GM21737 (cell line): ENCODE results near the gene NFYC.

Experiments
- ATAC-seq: cut with Tn5 transposase; IDR thresholded peaks from one replicate; pipeline ENCODE4 v1.9.1; 2021; ENCODE audit warnings: mild to moderate bottlenecking, moderate library complexity; ENCODE audit not compliant: unreplicated experiment

The NFYC gene

GRCh38 chr1:40777224-40777970, 85.9 kb downstream of the NFYC start:
- ATAC-seq: no peak

DNA sequence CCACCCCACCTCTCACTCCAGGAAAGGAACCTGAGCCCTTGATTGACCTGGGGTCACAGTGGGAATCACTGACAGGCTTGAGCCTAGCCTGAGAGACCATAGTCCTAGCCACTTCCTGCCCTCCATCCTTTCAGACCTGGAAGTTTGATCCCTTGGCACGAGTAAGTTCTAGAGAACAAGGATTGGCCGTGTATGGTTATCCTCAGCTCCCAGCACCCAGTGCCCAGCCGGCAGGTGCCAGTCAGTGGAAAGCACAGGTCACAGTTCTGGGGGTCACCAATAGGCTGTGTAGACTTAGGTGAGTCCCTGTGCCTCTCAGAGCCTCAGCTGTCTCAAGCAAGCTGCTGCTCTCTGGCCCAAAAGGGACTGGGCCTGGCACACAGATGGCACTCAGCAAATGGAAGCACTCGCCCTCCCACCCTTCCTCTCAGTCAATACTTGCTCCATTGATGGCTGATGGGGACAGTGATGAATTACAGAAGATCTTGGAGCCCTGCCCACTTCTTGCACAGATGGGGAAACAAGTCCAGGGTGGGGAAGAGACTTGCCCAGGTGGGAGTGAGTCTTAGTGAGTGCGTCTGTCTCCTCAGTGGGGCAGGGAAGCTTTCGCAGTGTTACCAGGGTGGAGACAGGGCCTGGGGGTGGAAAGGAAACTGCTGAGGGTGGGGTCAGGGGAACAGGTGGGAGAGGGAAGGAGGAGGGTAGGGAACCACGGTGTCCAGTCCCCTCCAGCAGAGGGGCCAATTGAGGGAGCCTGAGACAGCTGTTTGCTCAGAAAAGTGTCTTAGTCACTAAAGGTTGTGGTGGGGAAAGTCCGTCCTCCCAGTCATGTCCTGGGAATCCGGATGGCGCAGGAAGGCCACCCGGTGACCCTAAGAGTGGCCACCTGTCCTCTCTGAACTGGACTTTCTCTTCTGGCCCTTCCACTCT, 89.4 kb downstream of the NFYC start:
- no peak for ATAC-seq

- ATAC-seq: no peak
These were observed 90.1 kb downstream of the NFYC start for GRCh38 chr1:40781608-40781971.

GRCh38 chr1:40782371-40782956, 91.0 kb downstream of the NFYC start:
- ATAC-seq: no peak

DNA sequence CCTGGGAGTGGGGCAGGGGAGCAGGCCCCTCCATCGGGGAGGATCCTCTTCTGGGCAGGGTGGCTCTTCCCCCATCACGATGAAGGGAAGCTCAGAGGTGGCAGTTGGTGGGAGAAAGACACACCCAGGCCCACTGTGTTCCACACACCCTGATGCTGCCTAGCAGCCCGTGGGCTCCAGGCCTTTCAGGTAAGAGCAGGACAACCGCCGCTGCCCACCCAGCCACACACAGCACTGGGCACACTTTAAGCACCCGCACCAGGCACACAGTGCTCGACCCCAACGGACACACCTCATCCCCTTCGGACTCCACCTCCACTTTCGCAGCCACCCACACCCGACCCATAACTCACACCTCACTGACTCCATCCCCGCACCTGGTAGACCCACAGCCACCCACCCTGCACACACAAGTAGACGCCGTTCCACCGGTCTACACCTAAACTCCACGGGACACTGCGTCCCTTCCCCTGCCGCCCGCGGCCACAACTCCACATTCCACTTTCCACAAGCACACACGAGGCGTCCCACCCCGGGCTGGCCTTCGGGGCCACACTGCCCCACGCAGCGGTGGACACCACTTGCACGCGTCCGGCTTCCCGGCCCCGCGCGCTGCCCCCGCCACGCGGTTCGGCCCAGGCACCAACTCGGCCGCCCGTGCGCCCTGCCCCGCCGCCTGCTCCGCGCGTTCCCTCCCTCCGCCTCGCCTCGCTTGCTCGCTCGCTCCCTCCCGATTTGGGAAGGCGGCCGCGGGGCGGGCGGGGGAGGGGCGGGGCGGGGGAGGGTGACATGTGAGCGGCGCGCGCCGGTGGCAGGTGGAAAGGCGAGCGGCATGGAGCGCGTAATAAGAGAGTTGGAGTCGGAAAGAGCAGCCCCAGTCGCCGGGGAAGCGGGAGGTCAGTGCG, 91.7 kb downstream of the NFYC start, which contains the start of gene KCNQ4:
Gene KCNQ4 (plus strand): TSS at position 787 of the 905 bp plus-strand sequence. CDS start 307 bp downstream, outside the sequence.
- ATAC-seq: no peak

- ATAC-seq: no peak
These were observed 92.8 kb downstream of the NFYC start for GRCh38 chr1:40784141-40784770.

DNA sequence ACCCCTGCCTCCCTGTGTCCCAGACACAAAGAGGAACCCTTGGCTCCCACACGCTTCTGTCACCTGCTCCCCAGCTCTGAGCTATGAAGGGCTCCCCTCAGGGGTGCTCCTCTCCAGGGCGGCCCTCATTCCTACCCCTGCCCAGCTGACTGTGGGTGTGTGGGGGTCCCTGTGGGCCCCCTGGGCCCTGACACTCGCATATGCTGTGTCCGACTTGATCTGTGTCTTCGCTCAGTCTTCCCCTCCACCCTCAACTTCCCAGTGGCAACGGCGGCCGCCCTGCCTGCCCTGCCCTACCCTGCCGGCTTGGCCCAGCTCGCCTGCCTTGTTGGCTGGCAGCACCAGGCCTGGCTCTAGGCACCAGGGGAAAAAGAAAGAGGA, 93.3 kb downstream of the NFYC start:
- ATAC-seq: no peak

GRCh38 chr1:40785446-40785845, 93.9 kb downstream of the NFYC start:
- ATAC-seq: no peak

DNA sequence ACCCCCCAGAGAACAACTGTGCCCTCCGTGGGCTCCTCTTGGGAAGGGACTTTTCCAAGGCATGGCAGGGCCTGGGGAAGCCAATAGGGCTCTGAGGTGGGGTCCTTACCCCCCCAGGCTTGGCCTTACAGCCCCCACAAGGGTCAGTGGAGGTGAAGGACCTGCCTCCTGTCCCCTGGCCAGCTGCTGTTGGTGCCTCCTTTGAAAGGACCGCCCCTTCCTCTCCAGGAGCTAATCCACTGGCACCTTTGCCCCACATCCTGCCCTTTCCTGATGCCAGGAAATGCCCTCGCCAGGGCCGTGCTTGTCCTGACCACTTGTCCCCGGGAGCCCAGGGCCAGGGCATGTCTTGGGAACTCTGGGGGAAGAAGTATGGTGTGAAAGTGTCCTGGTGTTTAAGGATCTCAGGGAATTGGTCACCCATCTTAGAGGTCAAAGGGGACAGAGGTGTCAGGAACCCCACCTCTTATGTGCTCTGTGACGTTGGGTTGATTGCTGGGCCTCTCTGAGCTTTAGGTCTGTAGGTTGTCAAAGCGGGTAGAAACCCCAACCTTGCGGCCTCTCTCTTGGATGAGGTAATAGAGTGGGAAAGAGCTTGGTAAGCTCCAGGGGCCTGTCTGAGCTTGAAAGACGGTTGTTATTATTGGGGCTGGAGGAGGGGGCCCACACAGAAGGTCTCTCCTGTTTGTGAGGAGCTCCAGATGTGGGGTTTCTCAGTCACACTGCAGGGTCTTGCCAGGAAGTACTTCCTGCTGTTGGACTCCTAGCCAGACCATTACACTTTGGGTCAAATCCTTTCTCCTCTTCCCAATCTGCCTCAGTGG, 94.9 kb downstream of the NFYC start:
- ATAC-seq: no peak

DNA sequence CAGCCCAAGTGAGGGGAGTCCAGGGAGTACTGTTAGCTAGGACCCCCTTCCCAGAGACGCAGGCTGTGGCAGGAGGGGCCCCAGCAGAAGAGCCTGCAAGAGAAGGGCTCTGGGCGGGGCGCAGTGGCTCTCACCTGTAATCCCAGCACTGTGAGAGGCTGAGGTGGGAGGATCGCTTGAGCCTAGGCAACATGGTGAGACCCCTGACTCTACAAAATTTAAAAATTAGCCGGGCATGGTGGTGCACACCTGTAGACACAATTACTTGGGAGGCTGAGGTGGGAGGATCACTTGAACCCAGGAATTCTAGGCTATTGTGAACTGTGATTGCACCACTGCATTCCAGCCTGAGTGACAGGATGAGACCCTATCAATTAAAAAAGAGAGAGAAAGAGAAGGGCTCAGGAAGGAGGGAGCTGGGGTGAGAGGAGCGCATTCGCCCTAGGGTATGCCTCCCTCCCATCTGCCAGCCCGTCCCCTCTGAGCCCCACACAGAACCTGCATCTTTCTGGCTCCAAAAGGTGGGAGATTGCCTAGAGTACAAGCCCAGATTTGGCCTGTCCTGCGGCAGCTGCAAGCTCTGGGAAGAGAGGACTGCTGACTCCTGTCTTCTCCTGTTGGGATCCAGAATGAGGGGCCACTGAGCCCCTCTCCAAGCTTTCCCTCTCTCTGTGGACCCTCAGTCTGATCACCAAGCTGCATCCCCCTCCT, 95.6 kb downstream of the NFYC start:
- no peak for ATAC-seq

DNA sequence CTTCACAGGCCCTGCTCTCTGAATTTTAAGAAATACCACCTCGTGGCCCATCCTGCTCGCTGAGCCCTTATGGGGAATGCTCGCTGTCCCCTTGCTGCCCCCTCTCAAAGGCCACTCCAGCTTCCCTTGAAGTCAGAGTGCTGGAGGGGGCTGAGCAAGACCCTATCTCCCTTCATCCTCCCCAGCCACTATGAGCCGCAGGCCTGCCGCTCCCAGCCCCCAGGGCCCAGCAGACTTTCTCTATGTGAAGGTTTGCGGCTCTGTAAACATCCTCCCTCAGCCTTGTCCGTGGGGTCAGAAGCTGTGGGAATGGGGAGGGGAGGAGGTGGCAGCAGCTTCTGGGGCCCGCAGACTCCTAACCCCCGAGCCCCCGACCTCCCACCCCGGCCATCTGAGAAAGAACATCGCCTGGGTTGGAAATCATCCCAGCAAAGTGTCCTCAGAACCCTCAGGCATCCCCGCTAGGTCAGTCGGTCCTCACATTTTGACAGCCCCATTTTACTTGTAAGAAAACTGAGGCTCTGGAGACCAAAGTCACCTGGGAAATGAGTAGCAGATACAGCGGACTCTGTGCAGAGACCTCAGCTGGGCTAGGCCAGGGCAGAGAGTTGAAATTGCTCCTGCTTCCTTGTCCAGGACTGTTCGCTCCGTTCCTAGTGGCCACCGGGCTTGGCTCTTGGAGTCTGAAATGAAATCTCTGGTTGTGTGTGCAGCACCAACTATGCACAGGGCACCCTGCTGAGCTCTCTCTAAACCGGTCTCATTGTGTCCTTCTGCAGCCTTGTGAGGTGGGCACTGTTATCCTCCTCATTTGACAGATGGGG, 96.4 kb downstream of the NFYC start:
- ATAC-seq: no peak

GRCh38 chr1:40788561-40789341, 97.2 kb downstream of the NFYC start:
- ATAC-seq: no peak

DNA sequence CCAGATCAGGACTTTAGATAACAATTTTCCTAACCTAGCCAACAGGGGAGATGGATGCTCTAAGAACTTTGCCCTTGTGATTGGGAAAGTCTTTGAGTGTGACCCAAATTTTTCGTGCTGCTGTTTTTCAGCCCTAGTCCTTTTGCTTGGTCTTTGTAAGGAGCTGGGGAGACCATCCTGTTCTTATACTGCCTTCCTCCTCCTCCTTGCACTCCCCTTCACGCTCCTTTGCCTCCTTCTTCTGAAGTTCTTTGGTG, 97.8 kb downstream of the NFYC start:
- no peak for ATAC-seq

DNA sequence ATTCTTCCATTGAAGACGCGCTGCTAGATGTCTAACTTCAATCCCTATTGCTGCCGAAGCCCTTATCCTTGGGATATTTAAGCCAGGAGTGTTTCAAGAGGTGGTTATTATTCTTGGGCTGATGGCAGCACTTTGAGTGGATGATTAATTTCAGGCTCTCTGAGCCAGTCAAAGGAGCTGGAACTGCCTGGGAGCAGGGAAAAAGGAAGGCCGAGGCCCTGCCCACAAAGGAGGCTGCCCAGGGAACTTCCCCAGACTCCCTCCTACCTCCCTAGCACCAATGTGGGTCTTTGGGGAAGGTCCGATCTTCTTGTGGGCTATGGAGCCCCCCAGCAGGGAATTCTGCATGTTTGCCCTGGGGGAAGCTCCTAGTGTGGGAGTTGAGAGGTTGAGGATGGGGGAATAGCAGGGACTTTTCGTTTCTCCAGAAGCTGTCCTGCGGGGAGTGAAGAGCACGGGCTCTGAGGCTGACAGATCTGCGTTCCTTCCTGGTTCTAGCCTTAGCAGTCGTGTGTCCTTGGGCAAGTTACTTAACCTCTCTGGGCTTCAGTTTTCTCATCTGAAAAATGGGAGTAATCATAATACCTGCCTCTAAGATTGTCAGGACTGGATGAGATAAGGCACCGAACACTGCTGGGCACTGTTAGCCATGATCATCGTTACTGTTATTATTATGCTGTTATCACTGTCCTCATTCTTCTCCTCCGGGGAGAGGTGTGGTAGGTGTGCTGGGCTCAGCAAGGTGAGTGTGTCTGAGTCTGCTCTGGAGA, 98.3 kb downstream of the NFYC start:
- ATAC-seq: no peak

DNA sequence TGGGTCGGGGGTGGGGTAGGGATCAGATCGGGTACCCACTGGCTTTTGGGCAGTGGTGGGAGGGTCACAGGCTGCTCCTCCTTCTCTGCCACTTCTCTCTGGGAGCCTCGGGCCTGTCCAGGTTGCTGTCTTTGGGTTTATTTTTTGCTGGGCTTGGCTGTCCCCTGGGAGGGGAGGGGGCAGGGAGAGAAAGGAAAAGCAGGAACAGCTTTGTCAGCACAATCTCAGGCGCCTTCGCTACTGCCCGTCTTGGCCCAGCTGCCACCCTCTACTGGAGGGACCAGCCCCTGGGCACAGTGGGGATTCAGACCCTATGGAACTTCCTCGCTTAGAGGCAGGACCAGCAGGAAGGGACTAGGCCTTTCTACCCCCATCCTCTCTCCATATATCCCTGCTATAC, 100.5 kb downstream of the NFYC start:
- no peak for ATAC-seq

- no peak for ATAC-seq
These were observed 102.1 kb downstream of the NFYC start for GRCh38 chr1:40793617-40794016.

DNA sequence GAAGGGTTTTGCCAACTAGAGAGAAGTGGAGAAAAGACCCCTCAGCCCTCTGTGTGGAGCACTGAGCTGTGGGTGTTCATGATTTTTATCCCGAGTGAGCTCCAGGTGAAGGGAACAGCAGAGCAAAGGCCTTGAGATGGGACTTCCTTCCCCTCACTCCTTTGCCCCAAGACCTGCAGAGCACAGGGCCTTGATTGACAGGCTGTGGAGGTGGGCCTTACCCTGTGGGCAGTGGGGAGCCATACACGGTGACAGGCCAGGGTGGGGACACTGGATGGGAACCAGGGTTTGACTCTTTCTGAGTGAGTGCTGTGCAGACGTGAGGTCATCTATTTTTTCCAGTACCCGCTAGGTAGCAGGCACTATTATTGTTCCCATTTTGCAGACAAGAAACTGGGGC, 102.5 kb downstream of the NFYC start:
- no peak for ATAC-seq
